HepG2 (cell line): ENCODE results near the gene POLH. TPM values are rescaled to one million over a fixed set of nuclear protein-coding genes. Genes with fewer than 3 reads are reported as not detected.

ENCODE experiments used
- FOXA1 ChIP-seq, 2 experiments: fragments of 450-650 bp in 1 of 2; sonication (generic) in 1 of 2; formaldehyde crosslinking in 1 of 2; IDR thresholded peaks; 2 replicates each; pipeline versions ENCODE4 v1.4.0 to v1.6.1; 2016 to 2020; ENCODE audit warnings: missing genetic modification reagents in 1 of 2
- HNRNPK ChIP-seq: fragments of 200-400 bp; formaldehyde crosslinking; IDR thresholded peaks from 2 replicates; pipeline ENCODE4 v1.6.1; 2018; ENCODE audit warnings: low read length, low read depth, moderate library complexity, mild to moderate bottlenecking; ENCODE audit not compliant: poor library complexity, severe bottlenecking
- MZF1 ChIP-seq: sonication (generic); formaldehyde crosslinking; IDR thresholded peaks from 2 replicates; pipeline ENCODE4 v1.8.1; 2023; ENCODE audit warnings: mild to moderate bottlenecking, missing genetic modification reagents, borderline replicate concordance
- NFAT5 ChIP-seq: sonication (generic); formaldehyde crosslinking; IDR thresholded peaks from 2 replicates; pipeline ENCODE4 v1.4.0; 2020; ENCODE audit warnings: missing genetic modification reagents
- PHB2 ChIP-seq: fragments of 450-650 bp; IDR thresholded peaks from 2 replicates; pipeline ENCODE4 v1.6.1; 2018; ENCODE audit not compliant: partially characterized antibody
- SKIL ChIP-seq: sonication (generic); formaldehyde crosslinking; IDR thresholded peaks from 2 replicates; pipeline ENCODE4 v1.8.0; 2022; ENCODE audit warnings: missing genetic modification reagents, mild to moderate bottlenecking, moderate library complexity, borderline replicate concordance
- SYNCRIP ChIP-seq: fragments of 200-400 bp; formaldehyde crosslinking; IDR thresholded peaks from 2 replicates; pipeline ENCODE4 v1.6.1; 2018; ENCODE audit warnings: mild to moderate bottlenecking, low read depth, low read length; ENCODE audit not compliant: insufficient read depth
- TP53 ChIP-seq: sonication (generic); formaldehyde crosslinking; conservative IDR thresholded peaks from 2 replicates; pipeline ENCODE4 v1.4.0; 2020; ENCODE audit warnings: missing genetic modification reagents
- ZGPAT ChIP-seq: IDR thresholded peaks from 2 replicates; pipeline ENCODE4 v1.6.1; 2016; ENCODE audit warnings: mild to moderate bottlenecking
- ZNF121 ChIP-seq: sonication (generic); formaldehyde crosslinking; IDR thresholded peaks from 2 replicates; pipeline ENCODE4 v1.5.0; 2020; ENCODE audit warnings: mild to moderate bottlenecking, missing genetic modification reagents
- ZNF280B ChIP-seq: sonication (generic); formaldehyde crosslinking; IDR thresholded peaks from 2 replicates; pipeline ENCODE4 v1.5.0; 2020; ENCODE audit warnings: missing genetic modification reagents, mild to moderate bottlenecking, borderline replicate concordance
- ZNF326 ChIP-seq: sonication (generic); formaldehyde crosslinking; IDR thresholded peaks from 2 replicates; pipeline ENCODE4 v1.4.0; 2020; ENCODE audit warnings: missing genetic modification reagents, borderline replicate concordance
- ZNF44 ChIP-seq: sonication (generic); formaldehyde crosslinking; IDR thresholded peaks from 2 replicates; pipeline ENCODE4 v1.5.1; 2020; ENCODE audit warnings: mild to moderate bottlenecking, missing genetic modification reagents
- ZNF704 ChIP-seq: sonication (generic); formaldehyde crosslinking; IDR thresholded peaks from 2 replicates; pipeline ENCODE4 v1.8.1; 2023; ENCODE audit warnings: mild to moderate bottlenecking, inconsistent platforms, moderate library complexity, missing genetic modification reagents, borderline replicate concordance
- ZNF781 ChIP-seq: sonication (generic); formaldehyde crosslinking; IDR thresholded peaks from 2 replicates; pipeline ENCODE4 v1.5.1; 2020; ENCODE audit warnings: borderline replicate concordance, mild to moderate bottlenecking, missing genetic modification reagents; ENCODE audit errors: not compliant biosample characterization
- polyA plus RNA-seq, 8 experiments: library from polyadenylated mRNA; depleted of rRNA in 3 of 8; stranded (reverse) in 7 of 8; unstranded in 1 of 8; fragments of >200 nt; fragmentation: Illumina TruSeq in 4 of 8; extraction: Trizol in 4 of 8; gene quantifications; 2 replicates each; pipeline versions ENCODE4 v1.2.1 to v1.2.3, GENCODE V29; 2011 to 2016; ENCODE audit warnings: low read depth in 4 of 8, missing spikeins in 1 of 8, mixed read lengths in 1 of 8; ENCODE audit not compliant: insufficient read depth in 1 of 8
- total RNA-seq, 5 experiments: library from RNA; depleted of rRNA; stranded (reverse); fragments of >200 nt; fragmentation: Illumina TruSeq; extraction: Trizol; gene quantifications; 2 replicates each; pipeline ENCODE4 v1.2.3, GENCODE V29; 2016; ENCODE audit warnings: low read depth in 1 of 5

The POLH gene
- total and polyA plus RNA-seq, 2 of the 13 experiments (the other 11 are each of a cell fraction or from before 2014, with no cell fraction given), result 11.6 to 25.0 TPM

GRCh38 chr6:43575105-43575771 lies 747 bp upstream of the POLH start (continued):
- no peak for TF ChIP-seq FOXA1 (IDR thresholded peaks at IDR 0.05)
- 0 out of 2 replicates have a peak, but pooled peaks have one; percentile 1 for TF ChIP-seq FOXA1 (CRISPR knock-in tag; IDR thresholded peaks at IDR 0.05)
- no peak for TF ChIP-seq SYNCRIP
- TF ChIP-seq ZGPAT (CRISPR knock-in tag), result no peak
- TF ChIP-seq MZF1 (CRISPR knock-in tag), result no peak
- TF ChIP-seq TP53 (CRISPR knock-in tag), result 0 out of 2 replicates have a peak, but pooled peaks have one; percentile 44
- no peak for TF ChIP-seq ZNF326 (CRISPR knock-in tag)
- TF ChIP-seq ZNF44 (CRISPR knock-in tag), result no peak
- peak; percentile 47; the same call in 1 of the 2 replicates for TF ChIP-seq ZNF121 (CRISPR knock-in tag)
- no peak for TF ChIP-seq ZNF781 (CRISPR knock-in tag)
- TF ChIP-seq SKIL, result no peak
- TF ChIP-seq PHB2, result no peak
- peak; percentile 90; the same call in 1 of the 2 replicates for TF ChIP-seq NFAT5
- TF ChIP-seq ZNF704 (CRISPR knock-in tag), result no peak; the same call in 1 of the 2 replicates
- no peak for TF ChIP-seq HNRNPK
- 0 out of 2 replicates have a peak, but pooled peaks have one; percentile 59 for TF ChIP-seq ZNF280B (CRISPR knock-in tag)
